Trophoblast cell (in vitro differentiated cells and primary cell): ENCODE data around the gene HES1.

ENCODE experiments used
- DNase-seq, 2 donors: peaks; one replicate each; pipeline ENCODE4 v3.0.0-alpha.2; 2016
- H2AFZ ChIP-seq: 2 replicates; pipeline ENCODE4 v1.6.1; 2013; ENCODE audit warnings: low read length, moderate library complexity, mild to moderate bottlenecking; ENCODE audit not compliant: insufficient read depth, poor library complexity
- H2AK5ac ChIP-seq: 2 replicates; pipeline ENCODE4 v1.6.1; 2013; ENCODE audit warnings: mild to moderate bottlenecking, low read length
- H2BK120ac ChIP-seq: 2 replicates; pipeline ENCODE4 v1.6.1; 2013; ENCODE audit warnings: low read length, mild to moderate bottlenecking, moderate library complexity; ENCODE audit not compliant: insufficient read depth, poor library complexity
- H2BK12ac ChIP-seq: 2 replicates; pipeline ENCODE4 v1.6.1; 2013; ENCODE audit warnings: mild to moderate bottlenecking, low read length, moderate library complexity
- H2BK5ac ChIP-seq: 2 replicates; pipeline ENCODE4 v1.6.1; 2013; ENCODE audit warnings: low read length, low read depth, moderate library complexity, mild to moderate bottlenecking; ENCODE audit not compliant: poor library complexity
- H3K14ac ChIP-seq: 2 replicates; pipeline ENCODE4 v1.6.1; 2013; ENCODE audit warnings: mild to moderate bottlenecking, low read length
- H3K18ac ChIP-seq: 2 replicates; pipeline ENCODE4 v1.6.1; 2013; ENCODE audit warnings: mild to moderate bottlenecking, low read length
- H3K23ac ChIP-seq: 2 replicates; pipeline ENCODE4 v1.6.1; 2013; ENCODE audit warnings: low read length
- H3K27ac ChIP-seq: 2 replicates; pipeline ENCODE4 v1.5.1; 2013; ENCODE audit warnings: low read depth, mild to moderate bottlenecking, inconsistent platforms, low read length, moderate library complexity
- H3K27me3 ChIP-seq: 2 replicates; pipeline ENCODE4 v1.6.1; 2013; ENCODE audit warnings: inconsistent platforms, mild to moderate bottlenecking, low read length, moderate library complexity; ENCODE audit not compliant: insufficient read depth
- H3K36me3 ChIP-seq, 2 experiments: 1 replicate in 1 of 2; 2 replicates in 1 of 2; pipeline ENCODE4 v1.6.1; 2013; ENCODE audit warnings: low read length in 2 of 2, mild to moderate bottlenecking in 2 of 2, moderate library complexity in 1 of 2; ENCODE audit not compliant: insufficient read depth in 2 of 2, control insufficient read depth in 1 of 2
- H3K4ac ChIP-seq: 2 replicates; pipeline ENCODE4 v1.6.1; 2013; ENCODE audit warnings: low read depth, mild to moderate bottlenecking, low read length, moderate library complexity
- H3K4me1 ChIP-seq, 2 experiments: 1 replicate in 1 of 2; 2 replicates in 1 of 2; pipeline ENCODE4 v1.6.1; 2013; ENCODE audit warnings: low read length in 2 of 2, mild to moderate bottlenecking in 2 of 2, moderate library complexity in 1 of 2; ENCODE audit not compliant: insufficient read depth in 2 of 2, control insufficient read depth in 1 of 2
- H3K4me2 ChIP-seq: 2 replicates; pipeline ENCODE4 v1.6.1; 2013; ENCODE audit warnings: inconsistent platforms, mild to moderate bottlenecking, low read length, moderate library complexity
- H3K4me3 ChIP-seq: 2 replicates; pipeline ENCODE4 v1.5.1; 2013; ENCODE audit warnings: mild to moderate bottlenecking, low read depth, low read length, inconsistent platforms
- H3K79me1 ChIP-seq: one replicate; pipeline ENCODE4 v1.6.1; 2013; ENCODE audit warnings: low read length
- H3K79me2 ChIP-seq: 2 replicates; pipeline ENCODE4 v1.6.1; 2013; ENCODE audit warnings: low read length, mild to moderate bottlenecking; ENCODE audit not compliant: control insufficient read depth, insufficient read depth, poor library complexity
- H3K9ac ChIP-seq: 2 replicates; pipeline ENCODE4 v1.6.1; 2013; ENCODE audit warnings: mild to moderate bottlenecking, low read length
- H3K9me3 ChIP-seq: 2 replicates; pipeline ENCODE4 v1.6.1; 2013; ENCODE audit warnings: low read depth, mild to moderate bottlenecking, control low read depth, inconsistent platforms, low read length; ENCODE audit not compliant: insufficient read depth
- H4K12ac ChIP-seq: 2 replicates; pipeline ENCODE4 v1.6.1; 2013; ENCODE audit warnings: low read depth, mild to moderate bottlenecking, low read length, moderate library complexity
- H4K8ac ChIP-seq: 2 replicates; pipeline ENCODE4 v1.6.1; 2013; ENCODE audit warnings: low read depth, mild to moderate bottlenecking, low read length, moderate library complexity
- H4K91ac ChIP-seq: one replicate; pipeline ENCODE4 v1.6.1; 2013; ENCODE audit warnings: low read depth, mild to moderate bottlenecking, low read length, moderate library complexity
- WGBS: extraction: QIAGEN DNeasy Blood & Tissue Kit; methylation state at CpG from one replicate; pipeline ENCODE4 v1.1.7; 2013; ENCODE audit warnings: missing lambda C conversion rate; ENCODE audit not compliant: insufficient read length, insufficient coverage; ENCODE audit errors: extremely low coverage; 5-methylcytosine and 5-hydroxymethylcytosine counted together

HES1 gene

GRCh38 chr3:194129581-194130133, 6.3 kb upstream of the HES1 start:
- Histone ChIP-seq H3K79me2 (peaks cover 4% of the 10 kb centered on the region), H3K79me1 (peaks cover 19% of the 10 kb centered on the region), H3K18ac (no peak overlapping the region), H2BK5ac (no peak overlapping the region), H3K27me3 (no peaks in the 10 kb centered on the region), H4K12ac (no peak overlapping the region), H3K4me1 (peaks cover 26% of the 10 kb centered on the region in 2 experiments), H3K9me3 (no peaks in the 10 kb centered on the region), H3K23ac (no peak overlapping the region), H2AK5ac (no peak overlapping the region), H3K14ac (no peak overlapping the region), H4K91ac (no peak overlapping the region), H2BK12ac (no peak overlapping the region), H3K36me3 (no peaks in the 10 kb centered on the region), H3K27ac (no peak overlapping the region), H3K9ac (no peak overlapping the region), H2AFZ (no peak overlapping the region), H4K8ac (no peak overlapping the region), H3K4ac (no peak overlapping the region), H2BK120ac (no peak overlapping the region), H3K4me2 (no peak overlapping the region), H3K4me3 (no peak overlapping the region)
- WGBS: no CpG with 5 or more reads among the region's 7 CpGs
- no peak for DNase-seq

GRCh38 chr3:194130188-194130587, 5.8 kb upstream of the HES1 start:
- H3K23ac ChIP-seq: no peak overlapping the region

GRCh38 chr3:194130807-194131589, 5.0 kb upstream of the HES1 start:
- H3K4ac ChIP-seq: no peak overlapping the region
- H3K79me2 ChIP-seq: peaks cover 4% of the 10 kb centered on the region
- H3K18ac ChIP-seq: no peak overlapping the region
- peak overlapping the region; percentile 18 for H4K91ac ChIP-seq
- H3K4me3 ChIP-seq: no peak overlapping the region
- H2BK5ac ChIP-seq: no peak overlapping the region
- H3K79me1 ChIP-seq: peaks cover 23% of the 10 kb centered on the region
- H2AFZ ChIP-seq: no peak overlapping the region
- DNase-seq: no peak
- no peak overlapping the region for H4K8ac ChIP-seq
- H3K36me3 ChIP-seq: no peaks in the 10 kb centered on the region
- H3K4me1 ChIP-seq: peaks cover 26 to 28% of the 10 kb centered on the region in 2 experiments
- no peaks in the 10 kb centered on the region for H3K9me3 ChIP-seq
- peak overlapping the region; percentile 25 for H3K4me2 ChIP-seq
- H3K9ac ChIP-seq: no peak overlapping the region
- peak overlapping the region; percentile 77 for H2BK12ac ChIP-seq
- H4K12ac ChIP-seq: no peak overlapping the region
- H3K27ac ChIP-seq: no peak overlapping the region
- no peaks in the 10 kb centered on the region for H3K27me3 ChIP-seq
- H3K14ac ChIP-seq: no peak overlapping the region
- H3K23ac ChIP-seq: no peak overlapping the region
- no peak overlapping the region for H2BK120ac ChIP-seq
- H2AK5ac ChIP-seq: no peak overlapping the region
- WGBS: no CpG with 5 or more reads among the region's 19 CpGs

More at GRCh38 chr3:194130188-194130587, 5.8 kb upstream of the HES1 start:
- H3K14ac ChIP-seq: no peak overlapping the region
- no peak overlapping the region for H3K4me3 ChIP-seq
- WGBS: no CpG with 5 or more reads among the region's 2 CpGs
- H2BK120ac ChIP-seq: no peak overlapping the region
- no peak overlapping the region for H4K8ac ChIP-seq
- no peak overlapping the region for H2AK5ac ChIP-seq
- no peak overlapping the region for H4K91ac ChIP-seq
- H3K4me1 ChIP-seq: peaks cover 26 to 27% of the 10 kb centered on the region in 2 experiments
- H3K4ac ChIP-seq: no peak overlapping the region
- no peak overlapping the region for H2BK5ac ChIP-seq
- no peaks in the 10 kb centered on the region for H3K27me3 ChIP-seq
- DNase-seq: no peak
- H3K18ac ChIP-seq: no peak overlapping the region
- no peak overlapping the region for H2BK12ac ChIP-seq
- H3K9ac ChIP-seq: no peak overlapping the region
- H3K4me2 ChIP-seq: no peak overlapping the region
- no peaks in the 10 kb centered on the region for H3K9me3 ChIP-seq
- H3K79me2 ChIP-seq: peaks cover 4% of the 10 kb centered on the region
- no peak overlapping the region for H3K27ac ChIP-seq
- H2AFZ ChIP-seq: no peak overlapping the region
- no peaks in the 10 kb centered on the region for H3K36me3 ChIP-seq
- H4K12ac ChIP-seq: no peak overlapping the region
- H3K79me1 ChIP-seq: peaks cover 21% of the 10 kb centered on the region

- Histone ChIP-seq H3K9ac (no peak overlapping the region), H2BK5ac (peak overlapping the region; percentile 43), H3K14ac (no peak overlapping the region), H3K18ac (no peak overlapping the region), H4K12ac (no peak overlapping the region), H3K4me3 (no peak overlapping the region), H3K4ac (no peak overlapping the region), H3K79me2 (peaks cover 15% of the 10 kb centered on the region), H3K23ac (no peak overlapping the region), H2BK12ac (peak overlapping the region; percentile 46), H3K4me1 (peaks cover 26 to 28% of the 10 kb centered on the region in 2 experiments), H4K91ac (peak overlapping the region; percentile 71), H3K36me3 (peaks cover 2% of the 10 kb centered on the region in 2 experiments), H2AK5ac (no peak overlapping the region), H3K27ac (no peak overlapping the region), H4K8ac (no peak overlapping the region), H2AFZ (no peak overlapping the region), H3K27me3 (no peaks in the 10 kb centered on the region), H3K4me2 (no peak overlapping the region), H3K79me1 (peaks cover 31% of the 10 kb centered on the region), H2BK120ac (peak overlapping the region; percentile 1), H3K9me3 (no peaks in the 10 kb centered on the region)
- no CpG with 5 or more reads among the region's 5 CpGs for WGBS
- peak; percentile 18 to 53 for DNase-seq
Measured at GRCh38 chr3:194132465-194133286, 3.3 kb upstream of the HES1 start.
